Inflammatory macrophage treated with lipopolysaccharide for 1 hour (primary cell): ENCODE results near the gene MCC.

Experiments used
- DNase-seq, 2 donors: peaks; one replicate each; pipeline ENCODE4 v3.0.0-alpha.2; 2020 to 2022

MCC gene

GRCh38 chr5:113216545-113216944, 271.7 kb downstream of the MCC start:
- no peak for DNase-seq

GRCh38 chr5:113215401-113216060, 272.7 kb downstream of the MCC start:
- no peak for DNase-seq

- no peak for DNase-seq
Observed at GRCh38 chr5:113214606-113215323, 273.5 kb downstream of the MCC start.

- DNase-seq: peak; percentile 9 to 18
Observed at GRCh38 chr5:113213551-113214425, 274.5 kb downstream of the MCC start.

- DNase-seq: no peak
Observed at GRCh38 chr5:113212244-113212920, 275.9 kb downstream of the MCC start.

GRCh38 chr5:113209498-113209897, 278.8 kb downstream of the MCC start:
- no peak for DNase-seq

GRCh38 chr5:113205807-113206206, 282.4 kb downstream of the MCC start:
- DNase-seq: no peak

- no peak for DNase-seq
Observed at GRCh38 chr5:113205323-113205722, 282.9 kb downstream of the MCC start.

- DNase-seq: no peak
Observed at GRCh38 chr5:113204525-113205161, 283.6 kb downstream of the MCC start.

- no peak for DNase-seq
Observed at GRCh38 chr5:113203916-113204315, 284.3 kb downstream of the MCC start.

GRCh38 chr5:113202746-113203716, 285.2 kb downstream of the MCC start:
- no peak for DNase-seq

- DNase-seq: no peak
Observed at GRCh38 chr5:113202287-113202686, 286.0 kb downstream of the MCC start.

- no peak for DNase-seq
Observed at GRCh38 chr5:113201715-113202114, 286.5 kb downstream of the MCC start.

- no peak for DNase-seq
Observed at GRCh38 chr5:113199122-113199905, 288.9 kb downstream of the MCC start.

- no peak for DNase-seq
Observed at GRCh38 chr5:113197456-113198200, 290.6 kb downstream of the MCC start.

- DNase-seq: no peak
Observed at GRCh38 chr5:113195771-113196170, 292.5 kb downstream of the MCC start.

GRCh38 chr5:113195251-113195650, 293.0 kb downstream of the MCC start:
- DNase-seq: no peak

GRCh38 chr5:113194591-113194990, 293.7 kb downstream of the MCC start:
- DNase-seq: peak; percentile 12 to 22

GRCh38 chr5:113194125-113194524, 294.1 kb downstream of the MCC start:
- DNase-seq: peak; percentile 14 to 18
